D721Med (cell line): ENCODE results near the gene PROM2.

ENCODE experiments used
- DNase-seq: peaks from one replicate; pipeline ENCODE4 v3.0.0; 2011; ENCODE audit warnings: low spot score; ENCODE audit not compliant: insufficient read length
- FAIRE-seq: peaks from 2 replicates; lab custom pipeline; 2011; peaks lifted over from hg19 to GRCh38; lab: Jason Lieb, UNC
- TF ChIP-seq, protein P1 (sequence below): IDR thresholded peaks from 2 replicates; pipeline ENCODE4 v1.5.1; 2012; ENCODE audit warnings: mild to moderate bottlenecking, control low read depth; ENCODE audit not compliant: insufficient read depth; ENCODE audit errors: missing control alignments

PROM2 gene

DNA sequence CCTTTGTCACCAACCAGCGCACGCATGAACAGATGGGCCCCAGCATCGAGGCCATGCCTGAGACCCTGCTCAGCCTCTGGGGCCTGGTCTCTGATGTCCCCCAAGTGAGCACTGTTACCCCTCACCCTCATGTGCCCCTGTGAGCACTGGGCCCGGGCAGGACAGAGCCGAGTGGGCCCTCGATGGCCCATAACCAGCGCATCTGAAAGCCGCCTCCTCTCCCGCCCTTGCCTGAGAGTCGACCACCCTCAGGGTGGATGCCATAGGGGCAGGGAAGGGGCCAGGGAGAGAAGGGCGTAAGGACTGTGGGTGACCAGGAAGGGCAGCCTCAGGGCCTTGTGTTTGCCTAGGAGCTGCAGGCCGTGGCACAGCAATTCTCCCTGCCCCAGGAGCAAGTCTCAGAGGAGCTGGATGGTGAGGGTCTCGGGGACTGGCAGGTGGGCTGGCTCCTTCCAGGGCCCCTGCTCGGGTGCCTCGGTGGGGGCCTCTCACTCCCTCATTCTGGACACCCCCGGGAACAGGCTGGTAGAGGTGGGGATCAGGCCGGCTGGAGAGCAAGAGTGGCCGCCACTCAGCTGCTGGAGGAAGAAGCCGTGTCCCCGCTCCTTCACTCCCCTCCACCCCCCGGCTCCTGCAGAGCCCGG is 2.1 kb downstream of the PROM2 start:
- FAIRE-seq = no peak
- TF ChIP-seq, protein P1, sequence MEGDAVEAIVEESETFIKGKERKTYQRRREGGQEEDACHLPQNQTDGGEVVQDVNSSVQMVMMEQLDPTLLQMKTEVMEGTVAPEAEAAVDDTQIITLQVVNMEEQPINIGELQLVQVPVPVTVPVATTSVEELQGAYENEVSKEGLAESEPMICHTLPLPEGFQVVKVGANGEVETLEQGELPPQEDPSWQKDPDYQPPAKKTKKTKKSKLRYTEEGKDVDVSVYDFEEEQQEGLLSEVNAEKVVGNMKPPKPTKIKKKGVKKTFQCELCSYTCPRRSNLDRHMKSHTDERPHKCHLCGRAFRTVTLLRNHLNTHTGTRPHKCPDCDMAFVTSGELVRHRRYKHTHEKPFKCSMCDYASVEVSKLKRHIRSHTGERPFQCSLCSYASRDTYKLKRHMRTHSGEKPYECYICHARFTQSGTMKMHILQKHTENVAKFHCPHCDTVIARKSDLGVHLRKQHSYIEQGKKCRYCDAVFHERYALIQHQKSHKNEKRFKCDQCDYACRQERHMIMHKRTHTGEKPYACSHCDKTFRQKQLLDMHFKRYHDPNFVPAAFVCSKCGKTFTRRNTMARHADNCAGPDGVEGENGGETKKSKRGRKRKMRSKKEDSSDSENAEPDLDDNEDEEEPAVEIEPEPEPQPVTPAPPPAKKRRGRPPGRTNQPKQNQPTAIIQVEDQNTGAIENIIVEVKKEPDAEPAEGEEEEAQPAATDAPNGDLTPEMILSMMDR = no peak
- DNase-seq = no peak

DNA sequence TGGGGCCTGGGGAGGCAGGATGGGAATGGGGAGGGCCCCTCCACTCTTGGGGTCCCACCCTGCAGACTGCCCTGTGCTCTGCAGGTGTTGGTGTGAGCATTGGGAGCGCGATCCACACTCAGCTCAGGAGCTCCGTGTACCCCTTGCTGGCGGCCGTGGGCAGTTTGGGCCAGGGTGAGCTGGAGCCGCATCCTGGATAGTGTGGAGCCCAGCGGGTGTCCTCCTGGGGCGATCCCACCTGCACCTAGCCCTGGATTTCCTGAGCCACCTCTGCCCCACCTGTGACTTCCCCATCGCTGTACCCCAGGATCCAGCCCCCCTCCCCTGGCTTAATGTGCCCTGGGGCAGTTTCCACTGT is 2.6 kb downstream of the PROM2 start:
- no peak for FAIRE-seq
- TF ChIP-seq, protein P1 = no peak
- DNase-seq = no peak

DNA sequence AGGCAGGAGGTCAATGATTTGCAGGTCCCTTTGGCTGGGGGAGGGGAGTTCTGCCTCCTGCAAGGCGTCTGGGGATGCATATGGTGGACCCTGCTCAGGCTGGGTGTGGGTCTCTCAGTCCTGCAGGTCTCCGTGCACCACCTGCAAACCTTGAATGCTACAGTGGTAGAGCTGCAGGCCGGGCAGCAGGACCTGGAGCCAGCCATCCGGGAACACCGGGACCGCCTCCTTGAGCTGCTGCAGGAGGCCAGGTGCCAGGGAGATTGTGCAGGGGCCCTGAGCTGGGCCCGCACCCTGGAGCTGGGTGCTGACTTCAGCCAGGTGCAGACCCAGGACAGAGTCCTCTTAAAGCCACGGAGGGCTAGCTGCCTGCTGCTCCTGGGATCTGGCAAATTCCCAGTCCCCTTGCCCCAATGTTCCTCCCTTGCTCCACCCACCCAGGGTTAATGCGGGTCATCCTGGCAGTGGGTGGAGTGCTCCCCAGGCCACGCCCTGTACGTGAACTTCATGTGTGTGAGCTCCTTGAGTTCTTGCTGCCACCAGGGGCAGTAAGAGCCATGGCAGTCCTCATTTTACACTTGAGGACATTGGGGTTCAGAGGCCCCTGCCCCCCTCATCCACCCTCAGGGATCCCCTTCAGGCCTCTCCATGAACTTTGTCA is 3.1 kb downstream of the PROM2 start:
- DNase-seq (no peak), FAIRE-seq (no peak)

DNA sequence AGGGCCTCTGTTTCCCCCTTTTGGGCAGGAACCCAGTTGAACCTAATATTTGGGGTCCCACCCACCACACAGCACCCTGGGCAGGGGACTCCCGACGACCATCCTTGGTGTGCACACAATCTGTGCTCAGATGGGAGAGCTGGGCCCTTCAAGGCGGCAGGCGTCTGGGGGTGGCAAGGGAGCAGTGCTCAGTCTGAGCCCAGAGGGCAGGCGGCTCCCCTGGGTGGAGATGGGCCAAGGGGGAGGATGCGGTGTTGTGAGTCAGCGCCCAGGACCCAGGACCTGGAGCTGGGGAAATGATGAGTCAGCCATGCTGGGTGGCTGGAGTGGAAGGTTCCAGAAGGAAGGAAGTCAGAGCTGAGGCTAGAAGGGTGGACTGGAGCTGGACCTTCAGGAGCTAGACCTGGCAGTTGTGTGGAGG is 3.8 kb downstream of the PROM2 start:
- DNase-seq (no peak), FAIRE-seq (no peak)
- TF ChIP-seq, protein P1 = no peak

More for the DNA sequence above, 3.1 kb downstream of the PROM2 start:
- TF ChIP-seq, protein P1 = no peak

DNA sequence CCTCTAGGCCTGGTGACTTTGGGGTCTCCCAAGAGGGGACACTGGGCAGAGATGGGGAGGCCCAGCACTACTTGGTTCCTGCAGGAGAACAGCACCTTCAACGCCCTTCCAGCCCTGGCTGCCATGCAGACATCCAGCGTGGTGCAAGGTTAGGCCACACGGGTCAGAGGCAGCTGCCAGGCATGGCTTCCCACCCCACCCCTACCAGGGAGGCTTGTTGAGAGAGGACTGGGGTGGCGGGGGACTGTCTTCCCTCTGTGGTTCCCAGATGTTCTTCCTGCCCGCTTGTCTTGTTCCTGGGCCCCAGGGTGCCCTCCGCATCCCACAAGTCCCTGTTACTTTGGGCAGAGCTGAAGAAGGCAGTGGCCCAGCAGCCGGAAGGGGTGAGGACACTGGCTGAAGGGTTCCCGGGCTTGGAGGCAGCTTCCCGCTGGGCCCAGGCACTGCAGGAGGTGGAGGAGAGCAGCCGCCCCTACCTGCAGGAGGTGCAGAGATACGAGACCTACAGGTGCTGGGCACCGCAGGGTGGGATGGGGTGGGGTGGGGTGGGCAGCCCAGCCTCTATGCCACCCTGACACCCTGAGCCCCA is 4.5 kb downstream of the PROM2 start:
- FAIRE-seq (no peak), DNase-seq (no peak)
- TF ChIP-seq, protein P1 = no peak

DNA sequence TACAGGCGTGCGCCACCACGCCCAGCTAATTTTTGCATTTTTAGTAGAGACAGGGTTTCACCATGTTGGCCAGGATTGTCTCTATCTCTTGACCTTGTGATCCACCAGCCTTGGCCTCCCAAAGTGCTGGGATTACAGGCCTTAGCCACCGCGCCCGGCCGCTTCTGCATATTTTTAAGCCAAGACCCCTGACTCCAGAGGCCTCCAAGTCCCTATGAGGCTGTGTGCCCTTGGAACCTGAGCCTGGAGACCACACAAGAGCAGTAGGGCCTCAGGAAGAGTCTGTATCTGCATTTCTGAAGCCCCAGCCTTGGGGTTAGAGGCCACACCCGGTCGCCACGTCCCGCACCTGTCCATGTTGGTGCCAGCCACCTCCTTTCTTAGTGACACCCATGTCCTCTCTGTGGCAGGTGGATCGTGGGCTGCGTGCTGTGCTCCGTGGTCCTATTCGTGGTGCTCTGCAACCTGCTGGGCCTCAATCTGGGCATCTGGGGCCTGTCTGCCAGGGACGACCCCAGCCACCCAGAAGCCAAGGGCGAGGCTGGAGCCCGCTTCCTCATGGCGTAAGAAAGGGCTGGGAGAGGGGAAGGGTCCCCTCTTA is 5.3 kb downstream of the PROM2 start:
- TF ChIP-seq, protein P1 = no peak
- no peak for DNase-seq
- no peak for FAIRE-seq
